GM18861 (cell line): ENCODE measurements around the gene FOXK1.

ENCODE experiments used
- ATAC-seq: cut with Tn5 transposase; IDR thresholded peaks from one replicate; pipeline ENCODE4 v1.9.1; 2021; ENCODE audit not compliant: unreplicated experiment

The FOXK1 gene

GRCh38 chr7:4694305-4694704 lies 12.2 kb downstream of the FOXK1 start:
- ATAC-seq: no peak

DNA sequence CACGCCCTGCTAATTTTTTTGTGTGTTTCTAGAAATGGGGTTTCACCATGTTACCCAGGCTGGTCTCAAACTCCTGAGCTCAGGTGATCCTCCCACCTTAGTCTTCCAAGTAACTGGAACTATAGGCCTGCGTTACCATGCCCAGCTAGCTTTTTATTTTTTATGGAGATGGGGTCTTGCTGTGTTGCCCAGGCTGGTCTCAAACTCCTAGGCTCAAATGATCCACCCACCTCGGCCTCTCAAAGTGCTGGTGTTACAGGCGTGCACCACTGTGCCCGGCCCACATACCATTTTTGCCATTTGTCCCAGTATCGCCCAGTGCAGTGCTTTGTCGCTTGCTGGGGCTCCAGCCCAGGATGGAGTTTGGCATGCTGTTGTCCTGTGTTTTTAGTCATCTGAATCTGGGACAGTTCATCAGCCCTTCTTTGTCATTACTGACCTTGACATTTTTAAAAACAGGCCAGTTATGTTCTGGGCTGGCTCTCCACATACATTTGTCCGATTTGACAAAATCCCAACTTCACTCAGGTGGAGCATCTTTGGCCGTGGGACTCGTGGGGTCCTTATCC lies 16.7 kb downstream of the FOXK1 start:
- ATAC-seq: no peak

- ATAC-seq: no peak
These were observed 17.7 kb downstream of the FOXK1 start for GRCh38 chr7:4699841-4700240.

DNA sequence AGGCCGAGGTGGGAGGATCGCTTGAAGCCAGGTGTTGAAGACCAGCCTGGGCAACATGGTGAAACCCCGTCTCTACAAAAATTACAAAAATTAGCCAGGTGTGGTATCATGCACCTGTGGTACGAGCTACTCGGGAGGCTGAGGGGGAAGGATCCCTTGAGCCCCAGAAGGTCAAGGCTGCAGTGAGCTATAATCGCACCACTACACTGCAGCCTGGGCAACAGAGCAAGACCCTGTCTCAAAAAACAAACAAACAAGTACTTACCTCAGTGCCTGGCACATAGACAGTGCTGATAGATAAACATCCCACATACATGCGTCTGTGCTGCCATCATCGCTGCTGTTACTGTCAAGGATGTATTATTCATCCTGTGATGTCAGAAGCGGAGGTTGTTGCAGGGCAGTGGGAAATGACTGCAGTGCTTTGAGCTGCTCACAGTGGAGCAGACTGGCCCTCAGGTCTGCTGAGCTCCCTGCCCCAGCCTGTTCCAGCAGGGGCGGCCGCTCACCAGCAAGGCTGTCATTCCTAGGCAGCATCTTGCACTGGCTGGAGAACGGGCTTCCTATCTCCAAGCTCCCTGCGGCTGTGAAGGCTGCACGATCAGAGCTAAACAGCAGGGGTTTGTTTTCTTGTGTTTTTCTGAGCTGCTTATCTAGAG lies 18.6 kb downstream of the FOXK1 start:
- no peak for ATAC-seq

- ATAC-seq: no peak
These were observed 20.9 kb downstream of the FOXK1 start for GRCh38 chr7:4702961-4703512.

DNA sequence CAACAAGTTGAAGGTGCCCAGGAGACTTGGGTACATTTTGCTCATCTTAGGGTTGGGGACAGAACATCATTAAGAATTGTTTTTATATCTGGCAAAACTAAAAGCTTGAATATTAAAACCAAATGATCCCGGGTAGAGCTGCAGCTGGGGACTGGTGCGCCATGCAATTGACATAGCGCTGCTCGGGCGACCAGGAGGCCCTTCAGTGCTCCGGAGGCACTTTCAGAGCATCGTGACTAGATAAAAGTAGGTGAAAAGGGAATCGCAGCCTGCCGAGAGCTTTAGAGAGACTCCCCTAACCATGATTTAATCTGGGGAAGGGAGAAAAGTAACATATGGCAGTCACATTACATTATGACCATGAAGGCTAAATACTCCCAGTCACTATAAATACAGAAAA lies 21.4 kb downstream of the FOXK1 start:
- ATAC-seq: no peak

DNA sequence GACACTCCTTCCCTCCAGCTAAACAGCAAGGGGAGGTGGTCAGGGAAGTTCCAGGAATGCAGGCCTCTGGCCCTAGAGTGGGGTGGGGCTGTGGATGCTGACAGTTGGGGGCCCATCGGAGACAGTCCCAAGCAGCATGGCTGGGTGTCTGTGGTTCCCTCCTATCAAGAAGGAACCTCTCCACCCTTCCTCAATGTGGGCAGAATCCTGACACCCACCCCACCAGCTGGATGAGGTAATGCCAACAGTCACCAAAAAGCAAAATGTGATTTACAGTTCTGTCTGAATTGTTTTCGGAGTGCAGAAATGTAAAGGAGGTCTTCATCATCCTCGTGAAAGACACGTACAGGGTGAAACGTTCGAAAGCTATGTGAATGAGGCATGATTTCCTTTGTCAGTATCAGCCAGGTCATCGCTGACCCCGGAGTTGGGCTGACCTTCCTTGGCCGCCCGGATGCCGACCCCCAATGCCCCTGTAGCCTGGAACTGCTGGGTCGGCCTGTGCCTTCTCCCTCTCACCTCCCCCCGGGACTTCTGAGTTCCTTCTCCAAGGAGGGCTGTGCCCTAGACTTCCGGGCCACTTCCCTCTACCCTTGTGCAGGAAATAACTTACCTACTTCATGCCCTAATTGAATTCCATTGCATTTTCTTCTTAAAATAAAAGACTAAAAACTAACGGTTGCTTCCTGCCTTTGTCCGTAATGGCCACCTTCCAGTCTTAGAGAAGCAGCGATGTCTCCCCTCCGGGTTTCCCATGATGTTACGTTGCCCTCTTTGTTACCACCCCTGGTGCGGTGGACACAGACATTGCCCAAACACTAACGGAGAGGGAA lies 24.5 kb downstream of the FOXK1 start:
- no peak for ATAC-seq

GRCh38 chr7:4707217-4707741 lies 25.2 kb downstream of the FOXK1 start:
- ATAC-seq: no peak

DNA sequence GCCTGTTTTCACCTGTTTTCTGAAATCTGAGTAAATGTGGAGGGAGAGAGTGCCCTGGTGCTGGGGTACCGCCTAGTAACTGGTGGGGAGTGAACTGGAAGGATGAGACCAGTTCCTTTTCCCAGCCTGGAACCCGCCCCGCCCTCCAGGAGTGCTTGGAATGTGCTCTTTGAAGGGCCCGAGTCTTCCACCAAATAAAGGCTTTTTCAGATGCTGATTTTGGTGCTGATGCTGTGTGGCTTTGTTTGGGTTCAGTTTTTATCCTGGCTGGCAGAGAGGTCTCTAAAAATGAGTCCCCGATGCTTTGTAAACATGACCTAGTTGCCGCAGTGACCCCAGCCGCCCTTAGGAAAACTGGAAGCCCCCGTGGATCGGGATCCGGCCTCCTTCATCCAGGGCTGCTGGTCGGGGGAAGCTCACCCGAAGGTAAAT lies 25.9 kb downstream of the FOXK1 start:
- ATAC-seq: no peak

- no peak for ATAC-seq
These were observed 27.1 kb downstream of the FOXK1 start for GRCh38 chr7:4709187-4709586.

GRCh38 chr7:4711093-4711492 lies 29.0 kb downstream of the FOXK1 start:
- ATAC-seq: no peak

DNA sequence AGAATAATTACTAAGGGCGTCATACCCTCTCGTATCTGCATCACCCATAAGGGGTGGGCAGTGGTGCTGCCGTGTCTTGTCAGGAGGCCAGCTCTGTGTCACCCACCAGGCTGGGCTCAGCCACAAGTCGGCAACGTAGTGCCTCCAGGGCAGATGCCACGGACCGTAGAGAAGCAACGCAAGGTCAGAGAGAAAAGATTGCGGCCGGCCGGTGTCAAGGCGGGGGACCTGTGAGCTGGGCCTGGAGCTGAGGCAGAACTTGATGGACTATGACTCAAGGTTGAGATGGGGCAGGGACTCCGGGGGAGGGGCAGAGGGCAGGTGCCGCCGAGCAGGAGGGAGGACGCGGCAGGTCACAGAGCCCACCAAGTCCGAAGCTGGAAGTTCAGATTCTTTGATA lies 29.5 kb downstream of the FOXK1 start:
- no peak for ATAC-seq

GRCh38 chr7:4712281-4713182 lies 30.4 kb downstream of the FOXK1 start:
- ATAC-seq: no peak

DNA sequence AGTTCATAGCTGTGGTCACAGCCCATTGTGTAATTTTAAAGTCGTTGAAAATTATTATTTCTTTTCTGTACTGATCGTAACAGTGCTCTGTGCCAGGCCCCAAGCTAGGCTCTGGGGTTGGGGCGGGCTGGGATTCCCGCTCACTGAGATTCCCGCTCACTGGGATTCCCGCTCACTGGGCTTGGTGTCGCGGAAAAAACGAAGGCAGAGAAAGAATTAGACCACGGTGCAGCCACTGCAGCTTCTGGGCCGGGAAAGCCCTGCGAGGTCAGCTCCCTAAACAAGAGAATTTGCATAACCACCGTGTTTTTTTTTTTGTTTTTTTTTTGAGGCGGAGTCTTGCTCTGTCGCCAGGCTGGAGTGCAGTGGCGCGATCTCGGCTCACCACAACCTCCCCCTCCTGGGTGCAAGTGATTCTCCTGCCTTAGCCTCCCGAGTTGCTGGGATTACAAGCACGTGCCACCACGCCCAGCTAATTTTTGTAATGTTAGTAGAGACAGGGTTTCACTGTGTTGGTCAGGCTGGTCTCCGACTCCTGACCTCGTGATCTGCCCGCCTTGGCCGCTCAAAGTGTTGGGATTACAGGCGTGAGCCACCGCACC lies 31.2 kb downstream of the FOXK1 start:
- ATAC-seq: no peak

- ATAC-seq: no peak
These were observed 32.1 kb downstream of the FOXK1 start for GRCh38 chr7:4714161-4714700.

GRCh38 chr7:4714767-4715409 lies 32.8 kb downstream of the FOXK1 start:
- ATAC-seq: no peak

- ATAC-seq: no peak
These were observed 33.3 kb downstream of the FOXK1 start for GRCh38 chr7:4715410-4715776.

- ATAC-seq: no peak
These were observed 35.1 kb downstream of the FOXK1 start for GRCh38 chr7:4716946-4717795.

DNA sequence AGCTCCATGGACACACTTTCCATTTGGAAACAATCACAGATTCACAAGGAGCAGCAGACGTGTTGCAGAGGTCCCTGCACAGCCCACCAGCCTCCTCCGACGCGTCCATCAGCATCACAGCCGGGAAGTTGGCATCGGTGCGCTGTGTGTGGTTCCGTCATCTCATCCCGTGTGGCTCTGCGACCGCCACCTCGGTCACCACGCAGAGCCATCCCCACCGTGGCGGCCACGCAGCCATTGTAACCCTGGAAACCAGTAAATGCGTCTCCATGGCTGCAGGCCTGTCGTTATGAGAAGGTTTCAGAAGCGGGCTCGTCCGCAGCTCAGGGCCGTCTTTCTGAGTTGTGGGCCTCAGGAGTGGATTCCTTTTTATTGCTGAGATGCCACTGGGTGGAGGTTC lies 36.0 kb downstream of the FOXK1 start:
- ATAC-seq: no peak
